GM18858 (cell line): Measurements from ENCODE around the gene UPF1.
"Not testable (repeated sequence)": the region's sequence is repeated elsewhere in the genome, so short reads cannot be mapped to it uniquely, and the experiment has no call there.

Experiments used
- ATAC-seq: cut with Tn5 transposase; IDR thresholded peaks from one replicate; pipeline ENCODE4 v1.9.1; 2021; ENCODE audit not compliant: unreplicated experiment

Gene UPF1

DNA sequence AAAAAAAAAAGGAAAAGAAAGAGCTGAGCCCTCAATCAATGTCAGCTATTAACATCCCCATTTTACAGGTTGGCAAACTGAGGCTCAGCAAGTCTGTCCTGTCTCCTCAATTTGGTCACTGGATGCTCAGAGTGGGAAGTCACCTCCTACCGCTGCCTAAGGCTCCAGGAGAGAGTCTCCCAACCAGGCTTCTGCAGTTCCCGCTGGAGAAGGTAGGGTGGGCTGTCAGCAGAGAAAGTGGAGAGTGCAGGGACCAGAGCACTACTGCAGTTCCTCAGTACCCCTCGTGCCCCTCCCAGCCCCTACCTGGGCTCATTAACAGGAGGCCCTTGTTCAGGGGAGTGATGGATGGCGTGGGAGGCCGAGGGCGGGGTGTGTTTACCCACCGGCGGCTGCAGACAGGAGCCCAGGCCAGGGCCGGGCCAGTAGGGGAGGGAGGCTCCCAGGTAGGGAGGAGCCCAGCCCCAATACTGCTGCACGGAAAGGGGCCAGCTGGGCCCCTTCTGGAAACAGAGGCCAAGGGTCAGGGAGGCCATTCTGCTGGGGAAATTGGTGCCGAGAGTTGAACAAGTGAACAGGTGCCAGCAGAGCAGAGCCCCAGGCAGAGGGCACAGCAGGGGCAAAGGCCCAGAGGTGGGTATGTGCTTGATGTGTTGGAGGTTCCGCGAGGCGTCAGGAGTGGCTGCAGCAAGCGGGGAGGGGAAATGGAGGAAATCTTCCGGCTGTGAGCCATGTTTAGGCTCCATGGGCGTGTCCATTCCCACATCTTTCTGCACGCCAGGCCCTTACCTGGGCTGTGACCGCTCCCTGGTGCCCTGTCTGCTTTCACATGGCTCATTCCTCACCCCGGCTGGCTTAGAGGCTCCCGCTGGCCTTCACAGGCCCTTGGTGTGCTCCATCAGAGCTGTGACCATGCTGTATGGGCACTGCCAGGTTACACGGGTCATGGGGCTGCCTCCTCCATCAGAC, 33.1 kb upstream of the UPF1 start:
- no peak for ATAC-seq

DNA sequence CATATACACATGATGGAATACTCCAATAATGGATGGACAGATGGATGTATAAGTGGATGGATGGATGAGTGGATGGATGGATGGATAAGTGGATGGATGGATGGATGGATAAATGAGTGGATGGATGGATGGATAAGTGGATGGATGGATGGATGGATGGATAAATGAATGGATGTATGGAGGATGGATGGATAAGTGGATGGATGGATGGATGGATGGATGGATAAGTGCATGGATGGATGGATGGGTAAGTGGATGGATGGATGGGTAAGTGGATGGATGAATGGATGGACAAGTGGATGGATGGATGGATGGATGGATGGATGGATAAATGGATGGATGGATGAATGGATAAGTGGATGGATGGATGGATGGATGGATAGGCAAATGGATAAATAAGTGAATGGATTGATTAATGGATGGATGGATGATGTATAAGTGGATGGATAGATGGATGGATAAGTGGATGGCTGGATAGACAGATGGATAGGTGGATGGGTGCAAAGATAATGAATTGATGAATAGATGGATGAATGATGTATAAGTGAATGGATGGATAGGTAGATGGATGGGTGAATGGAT, 32.3 kb upstream of the UPF1 start:
- no peak for ATAC-seq

DNA sequence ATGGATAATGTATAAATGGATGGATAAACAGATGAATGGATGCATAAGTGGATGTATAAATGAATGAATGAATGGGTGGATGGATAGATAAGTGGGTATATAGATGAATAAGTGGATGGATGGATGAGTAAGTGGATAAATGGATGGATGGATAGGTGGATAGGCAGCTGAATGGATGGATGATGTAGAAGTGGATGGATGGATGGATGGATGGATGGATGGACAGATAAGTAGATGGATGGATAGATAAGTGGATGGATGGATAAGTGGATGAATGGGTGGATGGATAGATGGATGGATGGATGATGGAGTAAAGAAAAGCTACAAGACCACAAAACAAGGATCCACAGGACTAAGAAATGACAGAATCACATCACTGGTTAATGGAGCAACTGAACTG, 31.7 kb upstream of the UPF1 start:
- no peak for ATAC-seq

DNA sequence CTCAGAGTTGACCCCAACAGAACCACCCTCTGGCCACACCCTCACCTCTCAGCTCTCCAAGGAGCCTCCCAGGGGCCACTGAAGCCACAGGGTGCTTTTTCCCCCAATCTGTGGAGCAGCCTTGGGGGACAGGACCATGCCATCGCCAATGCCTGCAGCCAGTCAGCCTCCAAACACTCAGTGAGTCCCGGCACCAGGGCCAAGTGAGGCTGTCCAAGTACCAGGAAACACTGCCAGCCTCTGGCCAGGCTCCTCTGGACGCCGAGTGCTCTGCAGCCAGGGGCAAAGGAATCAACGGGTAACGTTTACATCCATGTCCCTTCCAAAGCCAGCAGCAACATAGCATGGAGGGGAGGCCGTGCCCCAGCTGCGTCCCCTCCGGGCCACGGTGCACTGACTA, 31.1 kb upstream of the UPF1 start:
- ATAC-seq, result no peak

DNA sequence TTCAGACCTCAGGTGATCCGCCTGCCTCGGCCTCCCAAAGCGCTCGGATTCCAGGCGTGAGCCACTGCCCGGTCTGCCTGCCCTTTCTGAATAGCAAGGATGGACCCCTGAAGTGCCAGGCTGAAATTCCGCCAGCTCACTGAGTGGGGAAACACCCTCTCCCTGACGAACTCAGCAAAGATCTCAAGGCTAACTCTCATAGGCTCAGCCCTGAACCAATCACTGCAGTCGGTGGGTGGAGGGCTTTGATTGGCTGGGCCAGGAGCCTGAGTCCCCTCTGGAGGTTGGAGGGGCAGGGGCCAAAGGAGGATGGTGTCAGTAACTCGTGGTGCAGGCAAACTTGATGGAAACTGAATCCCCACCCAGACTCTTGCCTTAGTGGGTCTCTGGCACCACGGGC, 29.4 kb upstream of the UPF1 start:
- no peak for ATAC-seq

DNA sequence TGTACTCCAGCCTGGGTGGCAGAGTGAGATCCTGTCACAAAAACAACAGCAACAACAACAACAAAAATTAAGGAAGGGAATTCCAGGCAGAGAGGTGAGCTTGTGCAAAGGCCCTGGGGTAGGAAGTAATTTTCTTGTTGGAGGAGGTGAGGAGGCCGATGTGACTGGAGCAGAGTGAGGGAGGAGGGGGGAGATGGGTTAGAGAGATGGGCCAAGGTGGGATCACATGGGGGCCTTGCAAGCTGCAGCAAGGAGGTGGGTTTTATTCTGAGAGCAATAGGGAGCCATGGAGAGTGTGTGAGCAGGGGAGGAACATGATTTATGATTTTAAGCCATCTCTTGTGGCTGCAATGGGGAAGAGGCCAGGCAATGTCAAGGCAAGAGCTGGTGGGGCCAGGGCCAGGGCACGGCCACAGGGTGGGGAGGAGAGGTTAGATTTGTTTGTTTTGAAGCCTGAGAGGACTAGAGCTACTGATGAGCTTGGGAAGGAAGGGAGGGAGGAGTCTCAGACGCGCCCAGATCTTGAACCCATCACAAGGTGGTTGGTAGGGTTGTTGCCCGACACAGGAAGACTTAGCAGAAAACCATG, 28.1 kb upstream of the UPF1 start:
- no peak for ATAC-seq

DNA sequence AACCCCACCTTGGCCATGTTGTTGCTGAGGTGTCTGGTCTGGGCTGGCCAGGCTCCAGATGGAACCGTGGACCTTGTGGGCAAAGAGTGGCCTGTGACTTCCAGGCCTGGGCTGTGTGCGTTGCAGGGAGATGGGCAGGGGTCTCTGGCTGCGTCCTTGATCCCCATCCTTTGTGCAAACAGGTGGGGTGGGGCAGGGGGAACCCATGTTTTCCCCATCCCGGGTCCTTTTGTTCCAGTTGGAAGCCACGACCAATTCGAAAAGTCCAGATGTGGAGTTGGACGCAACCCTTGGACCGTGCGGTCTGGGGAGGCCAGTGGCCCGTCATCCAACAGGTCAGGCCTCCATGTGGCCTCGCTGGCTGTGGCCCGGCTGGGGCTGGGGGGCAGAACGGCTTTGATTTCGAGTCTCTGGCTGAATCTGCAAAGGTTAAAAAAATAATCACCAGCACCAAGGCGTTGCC, 27.6 kb upstream of the UPF1 start:
- ATAC-seq, result no peak

DNA sequence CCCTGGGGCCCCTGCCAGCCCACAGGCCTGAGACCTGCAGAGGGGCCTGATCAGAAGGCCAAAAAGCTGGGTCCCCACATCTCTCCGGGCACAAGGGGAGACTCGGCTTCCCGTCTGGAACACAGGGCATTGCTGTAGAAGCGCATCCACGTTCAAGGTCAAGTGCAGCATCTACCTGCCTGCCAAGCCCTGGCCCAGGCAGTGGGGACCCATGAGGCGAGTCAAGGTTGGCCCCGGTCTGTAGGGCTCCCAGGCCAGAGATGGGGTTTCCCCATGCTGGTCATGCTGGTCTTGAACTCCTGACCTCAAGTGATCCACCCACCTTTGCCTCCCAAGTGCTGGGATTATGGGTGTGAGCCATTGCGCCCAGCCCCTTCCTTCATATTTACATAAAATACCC, 27.1 kb upstream of the UPF1 start:
- no peak for ATAC-seq

DNA sequence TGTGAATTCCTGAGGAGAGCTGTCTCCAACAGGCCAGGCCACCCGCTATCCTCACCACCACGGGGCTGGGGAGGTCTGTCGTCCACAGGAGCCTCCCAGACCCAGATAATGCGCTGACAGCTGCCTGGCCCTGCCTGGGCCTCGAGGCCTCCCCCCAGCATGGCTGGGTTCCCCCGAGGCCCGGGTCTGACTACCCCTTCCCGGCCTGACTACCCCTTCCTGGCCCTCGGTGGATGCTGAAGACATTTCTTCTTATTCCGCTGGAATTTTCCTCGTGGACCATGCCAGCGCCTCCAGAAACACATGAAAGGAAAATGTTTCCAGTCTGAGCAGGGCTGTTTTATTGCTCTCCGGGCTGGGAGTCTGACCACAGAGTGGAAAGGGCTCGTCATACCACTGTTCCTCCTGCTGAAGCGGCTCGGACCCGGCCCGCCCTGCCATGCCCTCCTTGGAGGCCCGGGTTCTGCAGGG, 23.9 kb upstream of the UPF1 start:
- ATAC-seq, result no peak

DNA sequence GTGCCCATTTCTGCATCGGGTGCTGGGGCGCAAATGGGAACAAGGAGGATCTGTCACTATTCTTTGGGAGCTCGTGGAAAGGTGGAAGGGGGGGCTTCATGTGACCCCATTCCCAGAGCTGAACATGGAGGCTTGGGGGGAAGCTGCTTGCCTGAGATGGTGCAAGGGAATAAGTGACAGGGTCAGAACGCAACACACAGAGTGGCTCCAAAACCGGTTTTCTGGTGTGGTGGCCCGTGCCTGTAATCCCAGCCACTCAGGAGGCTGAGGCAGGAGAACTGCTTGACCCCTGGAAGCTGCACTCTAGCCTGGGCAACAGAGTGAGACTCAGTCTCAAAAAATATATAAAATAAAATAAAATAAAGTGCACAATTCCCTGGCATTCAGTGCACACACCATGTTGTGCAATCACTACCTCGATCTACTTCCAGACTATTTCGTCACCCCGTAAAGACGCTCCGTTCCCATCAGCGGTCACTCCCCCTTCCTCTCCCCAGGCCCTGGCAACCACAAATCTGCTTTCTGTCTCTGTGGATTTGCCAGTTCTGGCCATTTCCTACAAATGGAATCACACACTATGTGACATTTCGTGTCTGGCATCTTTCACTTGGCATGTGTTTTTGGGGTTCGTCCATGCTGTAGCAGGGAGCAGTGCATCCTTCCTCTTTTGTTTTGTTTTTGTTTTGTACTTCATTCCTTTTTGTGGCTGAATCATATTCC, 22.4 kb upstream of the UPF1 start:
- ATAC-seq, result no peak

DNA sequence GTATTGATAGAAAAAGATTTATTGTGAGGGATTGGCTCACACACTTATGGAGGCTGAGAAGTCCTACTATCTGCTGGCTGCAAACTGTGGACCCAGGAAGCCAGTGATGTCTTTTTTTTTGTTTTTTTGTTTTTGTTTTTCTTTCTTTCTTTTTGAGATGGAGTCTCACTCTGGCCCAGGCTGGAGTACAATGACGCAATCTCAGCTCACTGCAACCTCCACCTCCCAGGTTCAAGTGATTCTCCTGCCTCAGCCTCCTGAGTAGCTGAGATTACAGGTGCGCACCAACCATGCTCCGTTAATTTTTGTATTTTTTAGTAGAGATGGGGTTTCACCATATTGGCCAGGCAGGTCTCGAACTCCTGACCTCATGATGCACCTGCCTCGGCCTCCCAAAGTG, 20.1 kb upstream of the UPF1 start:
- not testable (repeated sequence) for ATAC-seq

DNA sequence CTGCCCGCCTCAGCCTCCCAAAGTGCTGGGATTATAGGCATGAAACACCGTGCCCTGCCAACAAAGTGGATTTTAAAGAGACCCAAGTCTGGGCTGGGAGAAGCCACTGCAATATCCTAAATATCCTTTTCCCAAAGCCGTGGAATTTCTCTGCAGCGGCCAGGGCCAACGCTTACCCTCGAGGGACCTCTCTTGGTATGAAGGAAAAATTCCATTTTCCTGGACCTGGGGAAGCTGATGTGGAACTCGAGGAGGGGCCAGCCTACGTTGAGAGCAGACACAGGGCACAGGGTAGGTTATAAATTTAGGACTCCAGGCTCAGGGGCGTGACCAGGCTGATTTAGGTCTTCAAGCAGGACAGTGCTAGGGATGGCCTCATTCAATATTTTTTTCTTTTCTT, 17.7 kb upstream of the UPF1 start:
- ATAC-seq, result no peak

DNA sequence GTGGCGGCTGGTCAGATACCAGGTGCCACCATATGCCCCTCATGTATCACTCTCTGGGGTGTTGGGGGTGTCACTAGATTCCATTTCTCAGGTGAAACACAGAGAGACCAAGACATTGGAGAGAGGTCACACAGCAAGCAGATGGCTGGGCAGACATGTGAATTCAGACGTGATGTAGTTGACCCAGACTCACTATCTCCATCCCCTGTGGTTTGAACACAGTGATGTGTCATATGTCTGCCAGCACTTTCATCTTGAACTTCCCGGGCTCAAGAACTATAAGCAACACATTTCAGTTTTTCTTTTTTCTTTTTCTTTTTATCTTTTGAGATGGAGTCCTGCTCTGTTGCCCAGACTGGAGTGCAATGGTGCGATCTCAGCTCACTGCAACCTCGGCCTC, 16.1 kb upstream of the UPF1 start:
- ATAC-seq, result no peak

DNA sequence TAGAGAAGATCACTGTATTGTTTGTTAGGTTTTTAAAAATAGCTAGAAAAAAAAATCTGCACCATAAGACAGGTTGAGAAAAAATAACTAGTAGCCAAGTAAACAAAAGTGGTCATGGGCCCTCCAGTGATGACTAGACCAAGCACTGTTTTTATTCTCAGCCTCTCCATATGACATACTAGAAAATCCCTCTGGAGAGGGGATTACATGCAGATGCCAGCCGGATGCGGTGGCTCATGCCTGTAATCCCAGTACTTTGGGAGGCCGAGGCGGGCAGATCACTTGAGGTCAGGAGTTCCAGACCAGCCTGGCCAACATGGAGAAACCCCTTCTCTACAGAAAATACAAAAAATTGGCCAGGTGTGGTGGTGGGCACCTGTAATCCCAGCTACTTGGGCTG, 15.1 kb upstream of the UPF1 start:
- not testable (repeated sequence) for ATAC-seq

DNA sequence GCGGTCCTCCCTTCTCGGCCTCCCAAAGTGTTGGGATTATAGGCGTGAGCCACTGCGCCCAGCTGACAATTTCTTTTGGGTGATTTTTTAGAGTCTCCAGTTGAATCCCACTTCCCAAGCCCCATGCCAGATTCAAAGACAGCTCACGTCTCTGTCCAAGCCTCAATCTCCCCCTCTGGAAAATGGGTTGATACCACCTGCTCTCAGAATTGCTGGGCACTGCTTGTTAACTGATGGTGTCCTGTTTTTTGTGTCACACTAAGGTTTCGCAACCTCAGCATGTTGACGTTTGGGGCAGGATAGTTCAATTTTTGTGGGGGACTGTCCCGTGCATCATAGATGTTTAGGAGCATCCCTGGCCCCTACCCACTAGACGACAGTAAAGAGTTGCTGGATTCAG, 14.2 kb upstream of the UPF1 start:
- no peak for ATAC-seq

DNA sequence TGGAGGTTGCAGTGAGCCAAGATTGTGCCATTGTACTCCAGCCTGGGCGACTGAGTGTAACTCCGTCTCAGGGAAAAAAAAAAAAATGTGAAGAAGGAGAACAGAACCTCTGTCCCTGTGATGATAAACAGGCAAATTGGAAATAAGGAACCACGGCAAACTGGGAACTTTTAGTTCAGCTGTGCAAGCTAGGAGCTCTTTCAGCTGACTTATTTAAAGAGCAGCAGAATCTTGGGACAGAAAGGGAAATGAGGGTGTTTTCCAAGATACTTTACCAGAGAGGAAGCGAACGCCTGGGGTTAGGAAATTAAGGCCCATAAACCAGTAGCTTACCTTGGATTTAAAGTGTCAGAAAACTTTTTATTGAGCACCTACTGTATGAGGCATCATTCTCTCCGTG, 3.0 kb upstream of the UPF1 start:
- ATAC-seq, result no peak

DNA sequence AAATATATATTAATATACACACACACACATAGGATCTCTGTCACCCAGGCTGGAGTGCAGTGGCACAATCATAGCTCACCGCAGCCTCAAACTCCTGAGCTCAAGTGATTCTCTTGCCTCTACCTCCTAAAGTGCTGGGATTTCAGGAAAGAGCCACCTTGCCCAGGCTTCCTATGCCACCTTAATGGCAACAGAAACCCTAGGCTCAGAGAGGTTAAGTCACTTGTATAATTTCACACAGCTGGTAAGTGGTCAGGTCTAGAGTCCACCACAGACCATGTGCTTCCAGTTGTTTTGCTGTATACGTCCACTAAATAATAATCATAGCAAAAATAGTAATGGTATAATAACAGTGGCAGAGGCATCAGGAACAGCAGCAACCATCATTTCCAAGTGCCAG, 1.3 kb upstream of the UPF1 start:
- no peak for ATAC-seq

DNA sequence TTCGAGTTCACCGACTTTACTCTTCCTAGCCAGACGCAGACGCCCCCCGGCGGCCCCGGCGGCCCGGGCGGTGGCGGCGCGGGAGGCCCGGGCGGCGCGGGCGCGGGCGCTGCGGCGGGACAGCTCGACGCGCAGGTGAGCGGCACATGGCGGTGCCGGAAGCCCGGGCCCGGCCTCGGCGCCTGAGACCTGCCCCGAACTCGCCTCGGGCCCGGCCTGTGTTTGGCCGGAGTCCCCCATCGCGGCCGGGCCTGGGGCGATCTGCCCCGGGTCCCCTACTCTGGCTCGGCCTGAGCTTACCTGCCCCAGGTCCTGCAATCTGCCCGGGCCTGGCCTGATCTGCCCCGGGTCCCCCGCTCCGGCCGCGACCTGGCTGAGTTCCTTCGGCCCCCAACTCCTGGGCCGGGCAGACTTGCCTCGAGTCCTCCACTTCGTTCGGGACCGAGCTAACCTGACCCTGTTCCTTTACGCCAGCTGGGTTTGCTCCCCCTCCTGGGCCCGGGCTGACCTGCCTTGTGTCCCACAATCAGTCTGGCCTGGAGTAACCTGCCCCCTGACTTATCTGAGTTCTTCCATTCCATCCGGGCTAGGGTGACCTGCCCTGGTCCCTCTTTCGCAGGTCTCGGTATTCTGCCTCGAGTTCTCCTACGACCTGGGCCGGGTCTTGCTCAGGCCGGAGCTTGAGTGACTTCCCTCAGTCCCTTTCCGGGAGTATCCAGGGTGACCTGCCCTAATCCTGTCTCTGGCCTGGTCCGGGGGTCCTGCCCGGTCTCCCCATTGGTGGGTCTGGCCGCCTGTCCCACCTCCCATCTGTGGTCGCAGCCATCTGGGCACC, 764 bp downstream of the UPF1 start:
- peak; percentile 19 for ATAC-seq

DNA sequence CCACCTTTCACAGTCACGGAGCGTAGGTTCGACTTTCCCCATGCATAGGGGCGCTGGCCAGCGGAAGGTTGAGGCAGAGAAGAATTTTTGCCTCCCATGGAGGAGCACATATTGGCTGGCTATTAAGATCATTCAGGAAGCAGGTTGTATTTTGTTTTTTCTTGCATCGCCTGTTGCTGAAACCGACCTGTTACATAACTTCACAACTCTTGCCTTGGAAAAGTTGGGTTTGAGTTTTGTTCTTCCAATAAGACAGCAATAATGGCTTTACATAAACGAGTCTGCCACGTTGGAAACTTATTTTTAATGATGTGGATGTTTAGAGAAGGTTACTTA, 1.4 kb downstream of the UPF1 start:
- no peak for ATAC-seq

DNA sequence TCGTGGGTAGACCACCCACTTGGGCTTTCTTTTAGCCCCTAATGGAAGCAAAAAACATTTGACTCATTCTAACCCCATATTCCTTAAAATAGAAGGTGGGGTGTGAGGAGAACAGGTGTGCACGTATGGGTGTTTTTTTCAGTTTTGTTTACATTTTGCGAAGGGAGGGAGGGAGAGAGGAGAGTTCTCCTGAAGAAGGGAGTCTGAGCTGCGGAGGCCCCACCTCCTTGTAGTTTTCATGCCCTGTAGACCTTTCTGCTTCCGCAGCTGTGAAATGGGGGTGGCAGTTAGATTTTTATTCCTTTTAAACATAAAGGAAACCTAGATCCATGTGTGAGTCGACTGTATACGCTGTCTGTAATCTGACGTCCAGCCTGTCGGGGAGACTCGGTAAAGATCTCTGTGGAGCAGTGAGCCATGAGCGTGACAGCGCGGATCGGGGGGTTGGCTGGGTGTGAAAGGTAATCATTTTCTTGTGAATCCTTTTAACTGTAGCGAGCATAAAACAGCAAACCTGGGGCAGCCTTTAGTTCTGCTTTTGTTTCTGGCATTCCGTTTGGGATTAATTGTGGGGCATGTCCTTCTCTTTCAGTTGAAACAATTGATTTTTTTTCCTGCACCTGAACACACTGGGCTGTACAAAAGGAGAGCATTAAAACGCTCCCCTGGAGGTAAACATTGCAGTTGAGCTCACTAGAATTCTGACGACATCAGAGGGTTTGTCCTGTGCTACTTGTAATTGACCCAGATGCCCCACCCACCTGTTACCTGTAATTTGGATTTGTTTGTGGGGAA, 2.3 kb downstream of the UPF1 start:
- ATAC-seq, result no peak
